Measurements from ENCODE around the gene MAFB. TPM values are rescaled to one million over a fixed set of nuclear protein-coding genes. Genes with fewer than 3 reads are reported as not detected.
A peak's percentile ranks its signal among the peaks of the same experiment; 100 is the strongest.

Gene MAFB
- polyA plus RNA-seq, 1 donor (not counting 4 experiments of a cell fraction or from before 2014, with no cell fraction given), result 1.7 TPM

- H2AFZ ChIP-seq (ENCODE audit: control insufficient read depth, low read length), result peak overlapping the region; percentile 40
- dilution Hi-C loops (cut with MboI; ENCODE audit: extremely low pct_ligation_motif_present, low sequenced_read_pairs), result no loop called here
- H3K4me2 ChIP-seq (ENCODE audit: control insufficient read depth, extremely low read depth, insufficient read depth, low read depth, low read length), result peak overlapping the region; percentile 94
- no peak overlapping the region for H3K27ac ChIP-seq (ENCODE audit: control insufficient read depth, insufficient read depth, low read length)
- H3K36me3 ChIP-seq (ENCODE audit: control insufficient read depth in 2 of 2, extremely low read depth in 1 of 2, insufficient read depth in 2 of 2, low read length in 2 of 2), result no peaks in the 10 kb centered on the region
- no peak overlapping the region for H3K9ac ChIP-seq (ENCODE audit: control insufficient read depth, extremely low read depth, insufficient read depth, low read length)
- peaks cover 8% of the 10 kb centered on the region for H3K4me1 ChIP-seq (ENCODE audit: control insufficient read depth, extremely low read depth, insufficient read depth, low read length)
- H3K79me2 ChIP-seq (ENCODE audit: control insufficient read depth, insufficient read depth, low read length), result no peaks in the 10 kb centered on the region
- peak overlapping the region; percentile 67 to 73 (median 69) for H3K4me3 ChIP-seq (ENCODE audit: control insufficient read depth in 2 of 3, extremely low read depth in 1 of 3, insufficient read depth in 2 of 3, low read depth in 1 of 3, low read length in 3 of 3)
- peaks cover 2% of the 10 kb centered on the region for H3K9me1 ChIP-seq (ENCODE audit: control insufficient read depth, extremely low read depth, insufficient read depth, low read length)
- TF ChIP-seq, protein P1, sequence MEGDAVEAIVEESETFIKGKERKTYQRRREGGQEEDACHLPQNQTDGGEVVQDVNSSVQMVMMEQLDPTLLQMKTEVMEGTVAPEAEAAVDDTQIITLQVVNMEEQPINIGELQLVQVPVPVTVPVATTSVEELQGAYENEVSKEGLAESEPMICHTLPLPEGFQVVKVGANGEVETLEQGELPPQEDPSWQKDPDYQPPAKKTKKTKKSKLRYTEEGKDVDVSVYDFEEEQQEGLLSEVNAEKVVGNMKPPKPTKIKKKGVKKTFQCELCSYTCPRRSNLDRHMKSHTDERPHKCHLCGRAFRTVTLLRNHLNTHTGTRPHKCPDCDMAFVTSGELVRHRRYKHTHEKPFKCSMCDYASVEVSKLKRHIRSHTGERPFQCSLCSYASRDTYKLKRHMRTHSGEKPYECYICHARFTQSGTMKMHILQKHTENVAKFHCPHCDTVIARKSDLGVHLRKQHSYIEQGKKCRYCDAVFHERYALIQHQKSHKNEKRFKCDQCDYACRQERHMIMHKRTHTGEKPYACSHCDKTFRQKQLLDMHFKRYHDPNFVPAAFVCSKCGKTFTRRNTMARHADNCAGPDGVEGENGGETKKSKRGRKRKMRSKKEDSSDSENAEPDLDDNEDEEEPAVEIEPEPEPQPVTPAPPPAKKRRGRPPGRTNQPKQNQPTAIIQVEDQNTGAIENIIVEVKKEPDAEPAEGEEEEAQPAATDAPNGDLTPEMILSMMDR (optimal IDR thresholded peaks at IDR 0.05 in 1 of 3, IDR thresholded peaks at IDR 0.05 in 1 of 3, conservative IDR thresholded peaks at IDR 0.05 in 1 of 3; ENCODE audit: extremely low read depth in 1 of 3, insufficient read depth in 2 of 3, low read length in 3 of 3), result no peak
- peak; percentile 71 for TF ChIP-seq EZH2 (IDR thresholded peaks at IDR 0.05; ENCODE audit: low read length)
- H3K9me3 ChIP-seq (ENCODE audit: control insufficient read depth, low read depth, low read length), result no peaks in the 10 kb centered on the region
- no peaks in the 10 kb centered on the region for H4K20me1 ChIP-seq (ENCODE audit: control insufficient read depth, extremely low read depth, insufficient read depth, low read length)
- no peak for DNase-seq (ENCODE audit: low read depth, low spot score)
- no peak for FAIRE-seq
- H3K27me3 ChIP-seq (ENCODE audit: control insufficient read depth, extremely low read depth, insufficient read depth, low read length), result peaks cover 25% of the 10 kb centered on the region
These were observed 622 bp downstream of the MAFB start for GRCh38 chr20:40688129-40689099.

GRCh38 chr20:40687384-40688128 is 1.5 kb downstream of the MAFB start:
- FAIRE-seq, result no peak
- peaks cover 8% of the 10 kb centered on the region for H3K4me1 ChIP-seq (ENCODE audit: control insufficient read depth, extremely low read depth, insufficient read depth, low read length)
- peak overlapping the region; percentile 64 for H2AFZ ChIP-seq (ENCODE audit: control insufficient read depth, low read length)

More at GRCh38 chr20:40687384-40688128, 1.5 kb downstream of the MAFB start:
- peak overlapping the region; percentile 60 to 69 (median 67) for H3K4me3 ChIP-seq (ENCODE audit: control insufficient read depth in 2 of 3, extremely low read depth in 1 of 3, insufficient read depth in 2 of 3, low read depth in 1 of 3, low read length in 3 of 3)
- no peaks in the 10 kb centered on the region for H3K9me3 ChIP-seq (ENCODE audit: control insufficient read depth, low read depth, low read length)
- no peaks in the 10 kb centered on the region for H3K36me3 ChIP-seq (ENCODE audit: control insufficient read depth in 2 of 2, extremely low read depth in 1 of 2, insufficient read depth in 2 of 2, low read length in 2 of 2)
- TF ChIP-seq EZH2 (IDR thresholded peaks at IDR 0.05; ENCODE audit: low read length), result no peak
- TF ChIP-seq, protein P1 (optimal IDR thresholded peaks at IDR 0.05 in 1 of 3, IDR thresholded peaks at IDR 0.05 in 1 of 3, conservative IDR thresholded peaks at IDR 0.05 in 1 of 3; ENCODE audit: extremely low read depth in 1 of 3, insufficient read depth in 2 of 3, low read length in 3 of 3), result peak in 1 of 3 experiments; percentile 7
- peaks cover 2% of the 10 kb centered on the region for H3K9me1 ChIP-seq (ENCODE audit: control insufficient read depth, extremely low read depth, insufficient read depth, low read length)
- peaks cover 25% of the 10 kb centered on the region for H3K27me3 ChIP-seq (ENCODE audit: control insufficient read depth, extremely low read depth, insufficient read depth, low read length)
- dilution Hi-C loops (cut with MboI; ENCODE audit: extremely low pct_ligation_motif_present, low sequenced_read_pairs), result no loop called here
- no peak overlapping the region for H3K27ac ChIP-seq (ENCODE audit: control insufficient read depth, insufficient read depth, low read length)
- peak overlapping the region; percentile 94 for H3K4me2 ChIP-seq (ENCODE audit: control insufficient read depth, extremely low read depth, insufficient read depth, low read depth, low read length)
- no peaks in the 10 kb centered on the region for H4K20me1 ChIP-seq (ENCODE audit: control insufficient read depth, extremely low read depth, insufficient read depth, low read length)
- no peak for DNase-seq (ENCODE audit: low read depth, low spot score)
- peak overlapping the region; percentile 33 for H3K9ac ChIP-seq (ENCODE audit: control insufficient read depth, extremely low read depth, insufficient read depth, low read length)
- no peaks in the 10 kb centered on the region for H3K79me2 ChIP-seq (ENCODE audit: control insufficient read depth, insufficient read depth, low read length)
